CD14-positive monocyte (primary cell): ENCODE measurements around the gene KIF21A. TPM values are rescaled to one million over a fixed set of nuclear protein-coding genes. Genes with fewer than 3 reads are reported as not detected.

ENCODE experiments used
- DNase-seq, 3 donors: peaks; one replicate each; pipeline ENCODE4 v3.0.0-alpha.2; 2011 to 2022
- H2AFZ ChIP-seq: 2 replicates; pipeline ENCODE4 v1.6.0; 2012; ENCODE audit warnings: mild to moderate bottlenecking, low read depth, low read length, inconsistent platforms; ENCODE audit not compliant: insufficient read depth, poor library complexity, severe bottlenecking
- H3K27ac ChIP-seq, 2 donors: 1 replicate in 1 of 2; 2 replicates in 1 of 2; pipeline ENCODE4 v1.5.1; 2012 to 2013; ENCODE audit warnings: low read length in 2 of 2, control low read depth in 1 of 2, inconsistent platforms in 1 of 2, low read depth in 1 of 2, mild to moderate bottlenecking in 1 of 2
- H3K27me3 ChIP-seq, 2 donors: one replicate each; pipeline versions ENCODE4 v1.6.0 to v1.6.1; 2011 to 2013; ENCODE audit warnings: low read length in 2 of 2; ENCODE audit not compliant: control insufficient read depth in 2 of 2, insufficient read depth in 2 of 2
- H3K36me3 ChIP-seq, 2 donors: replicated peaks in 1 of 2; 1 replicate in 1 of 2; 2 replicates in 1 of 2; pipeline versions ENCODE4 v1.5.1 to v1.6.1; 2012 to 2013; ENCODE audit warnings: low read length in 2 of 2, control low read depth in 1 of 2, inconsistent platforms in 1 of 2, mild to moderate bottlenecking in 1 of 2; ENCODE audit not compliant: insufficient read depth in 2 of 2, control insufficient read depth in 1 of 2
- H3K4me1 ChIP-seq, 2 donors: 1 replicate in 1 of 2; 2 replicates in 1 of 2; pipeline versions ENCODE4 v1.5.1 to v1.6.1; 2012 to 2013; ENCODE audit warnings: low read length in 2 of 2, control low read depth in 1 of 2, inconsistent platforms in 1 of 2, mild to moderate bottlenecking in 1 of 2, moderate library complexity in 1 of 2; ENCODE audit not compliant: insufficient read depth in 2 of 2, control insufficient read depth in 1 of 2
- H3K4me2 ChIP-seq: replicated peaks from 2 replicates; pipeline ENCODE3; 2012; ENCODE audit warnings: low read length, moderate library complexity, mild to moderate bottlenecking; ENCODE audit not compliant: poor library complexity, severe bottlenecking; ENCODE audit errors: extremely low read depth
- H3K4me3 ChIP-seq, 3 experiments: fragments of 200-600 bp in 1 of 3; sonication (generic) in 1 of 3; replicated peaks in 1 of 3; 1 replicate in 2 of 3; 2 replicates in 1 of 3; pipeline ENCODE4 v1.5.1; 2011 to 2013; ENCODE audit warnings: low read length in 3 of 3, mild to moderate bottlenecking in 3 of 3, control low read depth in 2 of 3, low read depth in 2 of 3, inconsistent platforms in 1 of 3, moderate library complexity in 1 of 3
- H3K79me2 ChIP-seq: 2 replicates; pipeline ENCODE4 v1.6.0; 2012; ENCODE audit warnings: mild to moderate bottlenecking, control low read depth, inconsistent platforms, low read length, moderate library complexity; ENCODE audit not compliant: insufficient read depth
- H3K9ac ChIP-seq: 2 replicates; pipeline ENCODE4 v1.6.0; 2017; ENCODE audit warnings: low read length, mild to moderate bottlenecking; ENCODE audit not compliant: insufficient read depth, poor library complexity, severe bottlenecking
- H3K9me3 ChIP-seq, 2 donors: replicated peaks in 1 of 2; 1 replicate in 1 of 2; 2 replicates in 1 of 2; pipeline versions ENCODE4 v1.5.1 to v1.6.1; 2012 to 2013; ENCODE audit warnings: low read length in 2 of 2, control low read depth in 1 of 2; ENCODE audit not compliant: control insufficient read depth in 1 of 2, insufficient read depth in 1 of 2
- H4K20me1 ChIP-seq: 2 replicates; pipeline ENCODE4 v1.6.0; 2012; ENCODE audit warnings: mild to moderate bottlenecking, low read length, control low read depth, moderate library complexity; ENCODE audit not compliant: insufficient read depth
- H3K27ac Mint-ChIP-seq, 7 donors: one replicate each; pipeline ENCODE4 v1.8.0; 2020; ENCODE audit warnings: mild to moderate bottlenecking in 7 of 7, mixed read lengths in 7 of 7, moderate library complexity in 6 of 7, inconsistent platforms in 2 of 7
- H3K27me3 Mint-ChIP-seq, 3 donors: one replicate each; pipeline ENCODE4 v1.8.0; 2021 to 2022; ENCODE audit warnings: low read depth in 3 of 3, mild to moderate bottlenecking in 3 of 3, mixed read lengths in 3 of 3, moderate library complexity in 3 of 3, inconsistent platforms in 1 of 3
- H3K36me3 Mint-ChIP-seq, 2 donors: one replicate each; pipeline ENCODE4 v1.8.0; 2020; ENCODE audit warnings: mixed read lengths in 2 of 2, inconsistent platforms in 1 of 2, mild to moderate bottlenecking in 1 of 2
- H3K4me1 Mint-ChIP-seq: one replicate; pipeline ENCODE4 v1.8.0; 2020; ENCODE audit warnings: mild to moderate bottlenecking, mixed read lengths
- H3K4me3 Mint-ChIP-seq, 2 donors: one replicate each; pipeline ENCODE4 v1.8.0; 2020; ENCODE audit warnings: mild to moderate bottlenecking in 2 of 2, mixed read lengths in 2 of 2, moderate library complexity in 1 of 2
- H3K9me3 Mint-ChIP-seq, 7 donors: one replicate each; pipeline ENCODE4 v1.8.0; 2020 to 2022; ENCODE audit warnings: mixed read lengths in 7 of 7, mild to moderate bottlenecking in 6 of 7, moderate library complexity in 6 of 7, inconsistent platforms in 2 of 7
- WGBS: methylation state at CpG from one replicate; pipeline ENCODE4 v1.1.5; 2013; ENCODE audit warnings: missing lambda C conversion rate; ENCODE audit not compliant: insufficient coverage; 5-methylcytosine and 5-hydroxymethylcytosine counted together
- intact Hi-C, 2 donors: fragments of 100-400 bp; cut with micrococcal nuclease; formaldehyde crosslinking; loops; one replicate each; pipeline versions ENCODE4 v1.15.0 to v1.15.1; 2023
- polyA plus RNA-seq, 3 donors: library from polyadenylated mRNA; depleted of rRNA in 1 of 3; unstranded in 2 of 3; stranded (reverse) in 1 of 3; fragments of 300-500 nt in 2 of 3; fragments of >200 nt in 1 of 3; fragmentation: Illumina TruSeq in 2 of 3; gene quantifications; 1 replicate in 2 of 3; 2 replicates in 1 of 3; pipeline ENCODE4 v1.2.3, GENCODE V29; 2012 to 2021
- TF ChIP-seq, protein P1 (sequence below): fragments of 200-600 bp; IDR thresholded peaks from one replicate; pipeline ENCODE4 v1.8.0; 2022; ENCODE audit warnings: antibody characterized with exemption, mild to moderate bottlenecking

The KIF21A gene
- polyA plus RNA-seq, 3 donors, result 0.03 to 0.05 TPM; not detected in 1

DNA sequence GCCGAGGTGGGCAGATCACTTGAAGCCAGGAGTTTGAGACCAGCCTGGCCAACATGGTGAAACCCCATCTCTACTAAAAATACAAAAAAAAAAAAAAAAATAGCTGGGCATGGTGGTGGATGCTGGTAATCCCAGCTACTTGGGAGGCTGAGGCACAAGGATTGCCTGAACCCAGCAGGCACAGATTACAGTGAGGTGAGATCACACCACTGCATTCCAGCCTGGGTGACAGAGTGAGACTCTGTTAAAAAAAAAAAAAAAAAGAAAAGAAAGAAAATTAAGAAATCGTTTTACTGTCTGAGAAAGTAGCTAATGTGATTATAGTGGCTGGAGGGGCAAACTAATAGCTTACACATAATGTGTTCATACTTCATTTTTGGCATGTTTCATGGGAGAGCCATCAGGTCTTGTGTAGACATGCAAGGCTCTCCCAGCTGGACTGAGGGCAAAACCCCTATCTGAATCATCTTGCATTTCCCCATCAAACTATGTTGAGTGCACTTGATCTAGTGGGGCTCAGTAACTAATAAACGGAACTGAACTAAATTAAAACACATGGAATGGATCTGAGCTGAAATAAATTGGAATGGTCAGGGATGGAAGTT lies 16.2 kb downstream of the KIF21A start:
- no peak overlapping the region for H3K4me3 Mint-ChIP-seq
- TF ChIP-seq, protein P1, sequence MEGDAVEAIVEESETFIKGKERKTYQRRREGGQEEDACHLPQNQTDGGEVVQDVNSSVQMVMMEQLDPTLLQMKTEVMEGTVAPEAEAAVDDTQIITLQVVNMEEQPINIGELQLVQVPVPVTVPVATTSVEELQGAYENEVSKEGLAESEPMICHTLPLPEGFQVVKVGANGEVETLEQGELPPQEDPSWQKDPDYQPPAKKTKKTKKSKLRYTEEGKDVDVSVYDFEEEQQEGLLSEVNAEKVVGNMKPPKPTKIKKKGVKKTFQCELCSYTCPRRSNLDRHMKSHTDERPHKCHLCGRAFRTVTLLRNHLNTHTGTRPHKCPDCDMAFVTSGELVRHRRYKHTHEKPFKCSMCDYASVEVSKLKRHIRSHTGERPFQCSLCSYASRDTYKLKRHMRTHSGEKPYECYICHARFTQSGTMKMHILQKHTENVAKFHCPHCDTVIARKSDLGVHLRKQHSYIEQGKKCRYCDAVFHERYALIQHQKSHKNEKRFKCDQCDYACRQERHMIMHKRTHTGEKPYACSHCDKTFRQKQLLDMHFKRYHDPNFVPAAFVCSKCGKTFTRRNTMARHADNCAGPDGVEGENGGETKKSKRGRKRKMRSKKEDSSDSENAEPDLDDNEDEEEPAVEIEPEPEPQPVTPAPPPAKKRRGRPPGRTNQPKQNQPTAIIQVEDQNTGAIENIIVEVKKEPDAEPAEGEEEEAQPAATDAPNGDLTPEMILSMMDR, result no peak
- Histone ChIP-seq H2AFZ (no peak overlapping the region), H3K27ac (no peak overlapping the region), H3K9me3 (no peaks in the 10 kb centered on the region), H3K4me1 (no peaks in the 10 kb centered on the region), H3K79me2 (no peaks in the 10 kb centered on the region), H3K27me3 (no peaks in the 10 kb centered on the region), H3K4me3 (no peak overlapping the region), H3K36me3 (no peaks in the 10 kb centered on the region), H4K20me1 (no peaks in the 10 kb centered on the region), H3K4me2 (no peak overlapping the region), H3K9ac (no peak overlapping the region)
- peaks cover 0 to 5% (median 0%) of the 10 kb centered on the region in 7 donors for H3K9me3 Mint-ChIP-seq
- H3K36me3 Mint-ChIP-seq, result no peaks in the 10 kb centered on the region
- no peak for DNase-seq
- intact Hi-C loops, result no loop called here
- WGBS, result no CpG with 5 or more reads among the region's 3 CpGs
- H3K27ac Mint-ChIP-seq, result no peak overlapping the region
- H3K27me3 Mint-ChIP-seq, result peaks cover 0 to 4% (median 1%) of the 10 kb centered on the region in 3 donors
- no peaks in the 10 kb centered on the region for H3K4me1 Mint-ChIP-seq

DNA sequence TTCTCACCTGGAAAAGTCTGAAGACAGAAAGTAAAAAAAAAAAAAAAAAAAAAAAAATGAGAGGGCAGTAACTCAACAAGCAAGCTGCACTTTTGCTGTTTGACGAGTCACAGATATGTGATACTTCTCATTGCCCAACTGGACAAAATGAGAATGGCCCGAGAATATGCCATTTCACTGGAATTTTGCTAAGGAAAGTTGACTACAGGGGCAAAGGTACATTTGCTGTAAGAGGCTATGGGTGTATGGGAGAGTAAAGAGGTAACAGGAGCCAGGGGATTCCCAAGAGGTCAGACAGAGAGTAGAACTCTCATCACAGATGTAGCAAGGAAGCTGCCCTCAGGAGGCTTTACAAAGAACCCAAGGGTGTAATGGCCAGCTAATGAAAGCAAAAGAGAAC lies 22.9 kb downstream of the KIF21A start:
- intact Hi-C loops, result no loop called here
- H3K9ac ChIP-seq, result no peak overlapping the region
- WGBS, result 95% methylated on average over 2 of the region's 2 CpGs
- H2AFZ ChIP-seq, result no peak overlapping the region
- H3K27me3 Mint-ChIP-seq, result peaks cover 0 to 2% (median 0%) of the 10 kb centered on the region in 3 donors
- no peaks in the 10 kb centered on the region for H3K36me3 Mint-ChIP-seq
- H3K27ac ChIP-seq, result no peak overlapping the region
- H3K4me3 Mint-ChIP-seq, result no peak overlapping the region
- H4K20me1 ChIP-seq, result no peaks in the 10 kb centered on the region
- no peaks in the 10 kb centered on the region for H3K36me3 ChIP-seq
- no peak overlapping the region for H3K27ac Mint-ChIP-seq
- H3K4me2 ChIP-seq, result no peak overlapping the region
- no peaks in the 10 kb centered on the region for H3K4me1 ChIP-seq
- H3K9me3 ChIP-seq, result no peaks in the 10 kb centered on the region
- H3K4me1 Mint-ChIP-seq, result no peaks in the 10 kb centered on the region
- DNase-seq, result no peak
- peaks cover 0 to 3% (median 0%) of the 10 kb centered on the region in 7 donors for H3K9me3 Mint-ChIP-seq
- H3K79me2 ChIP-seq, result no peaks in the 10 kb centered on the region
- H3K4me3 ChIP-seq, result no peak overlapping the region
- TF ChIP-seq, protein P1, result no peak
- no peaks in the 10 kb centered on the region for H3K27me3 ChIP-seq
